HEK293 (cell line): Measurements from ENCODE around the gene PAX4.

Source experiments
- HOXC10 ChIP-seq: sonication (generic); formaldehyde crosslinking; IDR thresholded peaks from 2 replicates; pipeline ENCODE4 v1.8.1; 2023; ENCODE audit warnings: mild to moderate bottlenecking, missing genetic modification reagents
- HOXD13 ChIP-seq: sonication (generic); formaldehyde crosslinking; IDR thresholded peaks from 2 replicates; pipeline ENCODE4 v1.8.0; 2022; ENCODE audit warnings: missing genetic modification reagents, borderline replicate concordance
- IKZF3 ChIP-seq: fragments of 450-650 bp; IDR thresholded peaks from 2 replicates; pipeline ENCODE4 v1.5.0; 2018; ENCODE audit warnings: missing biosample characterization, mild to moderate bottlenecking, missing genetic modification characterization, moderate library complexity
- KLF7 ChIP-seq: fragments of 450-650 bp; formaldehyde crosslinking; IDR thresholded peaks from 2 replicates; pipeline ENCODE4 v1.5.1; 2016; ENCODE audit warnings: missing biosample characterization, missing genetic modification characterization, borderline replicate concordance
- KLF9 ChIP-seq: fragments of 450-650 bp; formaldehyde crosslinking; IDR thresholded peaks from 2 replicates; pipeline ENCODE4 v1.5.1; 2016; ENCODE audit warnings: missing biosample characterization, missing genetic modification characterization, low read depth
- MEIS1 ChIP-seq: sonication (generic); formaldehyde crosslinking; IDR thresholded peaks from 2 replicates; pipeline ENCODE4 v1.8.1; 2022; ENCODE audit warnings: missing genetic modification reagents, mild to moderate bottlenecking, borderline replicate concordance
- SCRT2 ChIP-seq: fragments of 450-650 bp; formaldehyde crosslinking; IDR thresholded peaks from 2 replicates; pipeline ENCODE4 v1.5.1; 2016; ENCODE audit warnings: missing biosample characterization, missing genetic modification characterization
- TRIM28 ChIP-seq: IDR thresholded peaks from 2 replicates; pipeline ENCODE4 v1.6.1; 2011; ENCODE audit warnings: low read length, control low read depth, borderline replicate concordance
- WT1 ChIP-seq: fragments of 450-650 bp; formaldehyde crosslinking; IDR thresholded peaks from 2 replicates; pipeline ENCODE4 v1.5.1; 2016; ENCODE audit warnings: missing biosample characterization, missing genetic modification characterization
- YY1 ChIP-seq: fragments of 450-650 bp; formaldehyde crosslinking; IDR thresholded peaks from 2 replicates; pipeline ENCODE4 v1.5.1; 2018; ENCODE audit warnings: missing biosample characterization, missing genetic modification characterization
- ZBTB48 ChIP-seq: fragments of 450-650 bp; formaldehyde crosslinking; IDR thresholded peaks from 2 replicates; pipeline ENCODE4 v1.5.1; 2016; ENCODE audit warnings: missing biosample characterization, missing genetic modification characterization
- ZFHX2 ChIP-seq: fragments of 450-650 bp; formaldehyde crosslinking; conservative IDR thresholded peaks from 2 replicates; pipeline ENCODE4 v1.5.1; 2016; ENCODE audit warnings: missing biosample characterization, missing genetic modification characterization
- ZIC2 ChIP-seq: fragments of 450-650 bp; formaldehyde crosslinking; IDR thresholded peaks from 2 replicates; pipeline ENCODE4 v1.5.1; 2016; ENCODE audit warnings: missing biosample characterization, missing genetic modification characterization
- ZNF114 ChIP-seq: fragments of 450-650 bp; formaldehyde crosslinking; IDR thresholded peaks from 2 replicates; pipeline ENCODE4 v1.5.0; 2017; ENCODE audit warnings: missing biosample characterization, missing genetic modification characterization
- ZNF133 ChIP-seq: fragments of 450-650 bp; formaldehyde crosslinking; IDR thresholded peaks from 2 replicates; pipeline ENCODE4 v1.5.1; 2016; ENCODE audit warnings: missing biosample characterization, missing genetic modification characterization
- ZNF146 ChIP-seq: fragments of 450-650 bp; formaldehyde crosslinking; IDR thresholded peaks from 2 replicates; pipeline ENCODE4 v1.5.1; 2016; ENCODE audit warnings: missing biosample characterization, missing genetic modification characterization
- ZNF155 ChIP-seq: fragments of 450-650 bp; formaldehyde crosslinking; IDR thresholded peaks from 2 replicates; pipeline ENCODE4 v1.5.1; 2016; ENCODE audit warnings: missing biosample characterization, missing genetic modification characterization
- ZNF174 ChIP-seq: fragments of 450-650 bp; formaldehyde crosslinking; IDR thresholded peaks from 2 replicates; pipeline ENCODE4 v1.5.0; 2017; ENCODE audit warnings: missing biosample characterization, mild to moderate bottlenecking, missing genetic modification characterization
- ZNF239 ChIP-seq: fragments of 450-650 bp; formaldehyde crosslinking; IDR thresholded peaks from 2 replicates; pipeline ENCODE4 v1.5.1; 2016; ENCODE audit warnings: missing biosample characterization, missing genetic modification characterization
- ZNF274 ChIP-seq, 2 experiments: fragments of 200-500 bp in 1 of 2; fragments of 450-650 bp in 1 of 2; sonication (Bioruptor generic) in 1 of 2; formaldehyde crosslinking in 1 of 2; IDR thresholded peaks; 2 replicates each; pipeline versions ENCODE4 v1.5.1 to v1.6.1; 2014 to 2016; ENCODE audit warnings: borderline replicate concordance in 1 of 2, inconsistent platforms in 1 of 2, low read length in 1 of 2, missing biosample characterization in 1 of 2, missing genetic modification characterization in 1 of 2
- ZNF324 ChIP-seq: fragments of 450-650 bp; formaldehyde crosslinking; IDR thresholded peaks from 2 replicates; pipeline ENCODE4 v1.5.1; 2016; ENCODE audit warnings: missing biosample characterization, missing genetic modification characterization
- ZNF37A ChIP-seq: fragments of 450-650 bp; IDR thresholded peaks from 2 replicates; pipeline ENCODE4 v1.5.1; 2018; ENCODE audit warnings: missing biosample characterization, missing genetic modification characterization
- ZNF433 ChIP-seq: fragments of 450-650 bp; formaldehyde crosslinking; IDR thresholded peaks from 2 replicates; pipeline ENCODE4 v1.5.1; 2016; ENCODE audit warnings: missing biosample characterization, missing genetic modification characterization, low read depth
- ZNF514 ChIP-seq: fragments of 450-650 bp; formaldehyde crosslinking; IDR thresholded peaks from 2 replicates; pipeline ENCODE4 v1.5.1; 2016; ENCODE audit warnings: missing biosample characterization, missing genetic modification characterization
- ZNF521 ChIP-seq: fragments of 450-650 bp; formaldehyde crosslinking; IDR thresholded peaks from 2 replicates; pipeline ENCODE4 v1.5.1; 2017; ENCODE audit warnings: missing biosample characterization, mild to moderate bottlenecking, missing genetic modification characterization
- ZNF555 ChIP-seq: fragments of 450-650 bp; formaldehyde crosslinking; conservative IDR thresholded peaks from 2 replicates; pipeline ENCODE4 v1.5.1; 2017; ENCODE audit warnings: missing biosample characterization, mild to moderate bottlenecking, missing genetic modification characterization, inconsistent platforms
- ZNF658 ChIP-seq: fragments of 450-650 bp; formaldehyde crosslinking; IDR thresholded peaks from 2 replicates; pipeline ENCODE4; 2016; ENCODE audit warnings: missing biosample characterization, missing genetic modification characterization
- ZNF660 ChIP-seq: fragments of 450-650 bp; IDR thresholded peaks from 2 replicates; pipeline ENCODE4 v1.5.1; 2018; ENCODE audit warnings: missing biosample characterization, mild to moderate bottlenecking, missing genetic modification characterization
- ZNF747 ChIP-seq: fragments of 450-650 bp; formaldehyde crosslinking; IDR thresholded peaks from 2 replicates; pipeline ENCODE4 v1.5.1; 2016; ENCODE audit warnings: missing biosample characterization, missing genetic modification characterization
- ZNF843 ChIP-seq: fragments of 450-650 bp; formaldehyde crosslinking; IDR thresholded peaks from 2 replicates; pipeline ENCODE4 v1.5.1; 2016; ENCODE audit warnings: missing biosample characterization, missing genetic modification characterization
- ZSCAN16 ChIP-seq: fragments of 450-650 bp; formaldehyde crosslinking; IDR thresholded peaks from 2 replicates; pipeline ENCODE4 v1.5.1; 2016; ENCODE audit warnings: missing biosample characterization, missing genetic modification characterization
- TF ChIP-seq, protein P1 (sequence below): fragments of 450-650 bp; formaldehyde crosslinking; IDR thresholded peaks from 2 replicates; pipeline ENCODE4 v1.5.1; 2016; ENCODE audit warnings: missing biosample characterization, missing genetic modification characterization
- TF ChIP-seq, protein P2 (sequence below): fragments of 450-650 bp; formaldehyde crosslinking; IDR thresholded peaks from 2 replicates; pipeline ENCODE4 v1.5.1; 2016; ENCODE audit warnings: missing biosample characterization, missing genetic modification characterization, low read depth
- TF ChIP-seq, protein P3 (sequence below): fragments of 450-650 bp; formaldehyde crosslinking; IDR thresholded peaks from 2 replicates; pipeline ENCODE4 v1.5.1; 2016; ENCODE audit warnings: missing biosample characterization, missing genetic modification characterization

PAX4 gene

DNA sequence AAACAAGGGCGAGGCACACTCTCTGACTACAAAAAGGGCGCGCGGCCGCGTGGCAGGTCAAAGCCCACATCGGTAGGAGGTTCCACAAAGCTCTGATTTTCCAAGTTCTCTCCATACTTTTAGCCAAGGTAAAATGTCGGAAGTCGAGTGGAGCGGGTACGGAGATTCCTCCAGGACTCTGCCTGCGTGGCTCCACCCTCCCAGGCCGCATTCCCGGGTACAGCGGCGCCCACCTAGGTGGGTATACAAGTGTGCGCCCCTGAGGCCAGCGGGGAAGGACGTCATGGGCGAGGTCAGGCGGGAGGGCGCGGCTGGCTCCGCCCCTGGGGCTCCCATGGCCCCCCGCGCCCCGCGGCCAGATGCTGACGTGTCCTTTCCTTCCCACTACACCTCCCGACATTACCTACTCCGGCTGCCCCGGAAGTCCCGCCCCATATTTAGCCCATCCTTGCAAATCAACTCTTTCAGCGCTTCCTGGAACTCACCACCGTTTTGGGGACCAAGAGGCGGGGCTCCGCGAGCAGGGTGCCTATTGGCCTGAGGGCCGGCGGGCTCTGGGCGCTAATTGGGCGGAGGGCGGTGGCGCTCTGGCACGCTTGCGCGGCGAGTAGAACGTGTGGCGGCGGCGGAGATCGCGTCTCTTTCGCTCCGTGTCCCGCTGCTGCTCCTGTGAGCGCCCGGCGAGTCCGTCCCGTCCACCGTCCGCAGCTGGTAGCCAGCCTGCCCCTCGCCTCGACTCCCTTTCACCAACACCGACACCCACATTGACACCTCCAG is 33.8 kb upstream of the PAX4 start, which contains the start of gene SND1 (continued):
- TF ChIP-seq ZNF37A (tag by site-specific recombination) (no peak), ZFHX2 (tag by site-specific recombination) (peak; percentile 61), ZNF521 (tag by site-specific recombination) (no peak), ZNF133 (tag by site-specific recombination) (no peak), ZNF239 (no peak), ZNF155 (tag by site-specific recombination) (no peak), ZSCAN16 (tag by site-specific recombination) (no peak), ZNF514 (no peak), ZNF843 (tag by site-specific recombination) (peak; percentile 56), ZNF146 (tag by site-specific recombination) (no peak), ZNF114 (tag by site-specific recombination) (no peak), IKZF3 (tag by site-specific recombination) (peak; percentile 89), KLF7 (tag by site-specific recombination) (peak; percentile 94), SCRT2 (tag by site-specific recombination) (no peak), MEIS1 (no peak), ZBTB48 (no peak; the same call in 1 of the 2 replicates), ZNF324 (0 out of 2 replicates have a peak, but pooled peaks have one; percentile 69), WT1 (tag by site-specific recombination) (0 out of 2 replicates have a peak, but pooled peaks have one; percentile 7), ZNF747 (tag by site-specific recombination) (no peak), ZIC2 (tag by site-specific recombination) (peak; percentile 89), ZNF274 (IDR thresholded peaks at IDR 0.05; ENCODE audit: low read length) (no peak), ZNF274 (tag by site-specific recombination; IDR thresholded peaks at IDR 0.05; ENCODE audit: borderline replicate concordance) (no peak), HOXC10 (CRISPR knock-in tag) (no peak), KLF9 (tag by site-specific recombination) (peak; percentile 70; the same call in 1 of the 2 replicates), ZNF555 (tag by site-specific recombination) (no peak), ZNF660 (tag by site-specific recombination) (peak; percentile 61), TRIM28 (no peak), ZNF174 (tag by site-specific recombination) (no peak), HOXD13 (CRISPR knock-in tag) (no peak), YY1 (tag by site-specific recombination) (peak; percentile 64; the same call in 1 of the 2 replicates), ZNF433 (tag by site-specific recombination) (no peak), ZNF658 (tag by site-specific recombination) (no peak)
- TF ChIP-seq, protein P1, sequence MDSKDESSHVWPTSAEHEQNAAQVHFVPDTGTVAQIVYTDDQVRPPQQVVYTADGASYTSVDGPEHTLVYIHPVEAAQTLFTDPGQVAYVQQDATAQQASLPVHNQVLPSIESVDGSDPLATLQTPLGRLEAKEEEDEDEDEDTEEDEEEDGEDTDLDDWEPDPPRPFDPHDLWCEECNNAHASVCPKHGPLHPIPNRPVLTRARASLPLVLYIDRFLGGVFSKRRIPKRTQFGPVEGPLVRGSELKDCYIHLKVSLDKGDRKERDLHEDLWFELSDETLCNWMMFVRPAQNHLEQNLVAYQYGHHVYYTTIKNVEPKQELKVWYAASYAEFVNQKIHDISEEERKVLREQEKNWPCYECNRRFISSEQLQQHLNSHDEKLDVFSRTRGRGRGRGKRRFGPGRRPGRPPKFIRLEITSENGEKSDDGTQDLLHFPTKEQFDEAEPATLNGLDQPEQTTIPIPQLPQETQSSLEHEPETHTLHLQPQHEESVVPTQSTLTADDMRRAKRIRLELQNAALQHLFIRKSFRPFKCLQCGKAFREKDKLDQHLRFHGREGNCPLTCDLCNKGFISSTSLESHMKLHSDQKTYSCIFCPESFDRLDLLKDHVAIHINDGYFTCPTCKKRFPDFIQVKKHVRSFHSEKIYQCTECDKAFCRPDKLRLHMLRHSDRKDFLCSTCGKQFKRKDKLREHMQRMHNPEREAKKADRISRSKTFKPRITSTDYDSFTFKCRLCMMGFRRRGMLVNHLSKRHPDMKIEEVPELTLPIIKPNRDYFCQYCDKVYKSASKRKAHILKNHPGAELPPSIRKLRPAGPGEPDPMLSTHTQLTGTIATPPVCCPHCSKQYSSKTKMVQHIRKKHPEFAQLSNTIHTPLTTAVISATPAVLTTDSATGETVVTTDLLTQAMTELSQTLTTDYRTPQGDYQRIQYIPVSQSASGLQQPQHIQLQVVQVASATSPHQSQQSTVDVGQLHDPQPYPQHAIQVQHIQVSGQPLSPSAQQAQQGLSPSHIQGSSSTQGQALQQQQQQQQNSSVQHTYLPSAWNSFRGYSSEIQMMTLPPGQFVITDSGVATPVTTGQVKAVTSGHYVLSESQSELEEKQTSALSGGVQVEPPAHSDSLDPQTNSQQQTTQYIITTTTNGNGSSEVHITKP (tag by site-specific recombination), result peak; percentile 82; the same call in 1 of the 2 replicates
- TF ChIP-seq, protein P2, sequence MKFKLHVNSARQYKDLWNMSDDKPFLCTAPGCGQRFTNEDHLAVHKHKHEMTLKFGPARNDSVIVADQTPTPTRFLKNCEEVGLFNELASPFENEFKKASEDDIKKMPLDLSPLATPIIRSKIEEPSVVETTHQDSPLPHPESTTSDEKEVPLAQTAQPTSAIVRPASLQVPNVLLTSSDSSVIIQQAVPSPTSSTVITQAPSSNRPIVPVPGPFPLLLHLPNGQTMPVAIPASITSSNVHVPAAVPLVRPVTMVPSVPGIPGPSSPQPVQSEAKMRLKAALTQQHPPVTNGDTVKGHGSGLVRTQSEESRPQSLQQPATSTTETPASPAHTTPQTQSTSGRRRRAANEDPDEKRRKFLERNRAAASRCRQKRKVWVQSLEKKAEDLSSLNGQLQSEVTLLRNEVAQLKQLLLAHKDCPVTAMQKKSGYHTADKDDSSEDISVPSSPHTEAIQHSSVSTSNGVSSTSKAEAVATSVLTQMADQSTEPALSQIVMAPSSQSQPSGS, result peak; percentile 75
- TF ChIP-seq, protein P3, sequence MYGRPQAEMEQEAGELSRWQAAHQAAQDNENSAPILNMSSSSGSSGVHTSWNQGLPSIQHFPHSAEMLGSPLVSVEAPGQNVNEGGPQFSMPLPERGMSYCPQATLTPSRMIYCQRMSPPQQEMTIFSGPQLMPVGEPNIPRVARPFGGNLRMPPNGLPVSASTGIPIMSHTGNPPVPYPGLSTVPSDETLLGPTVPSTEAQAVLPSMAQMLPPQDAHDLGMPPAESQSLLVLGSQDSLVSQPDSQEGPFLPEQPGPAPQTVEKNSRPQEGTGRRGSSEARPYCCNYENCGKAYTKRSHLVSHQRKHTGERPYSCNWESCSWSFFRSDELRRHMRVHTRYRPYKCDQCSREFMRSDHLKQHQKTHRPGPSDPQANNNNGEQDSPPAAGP, result 0 out of 2 replicates have a peak, but pooled peaks have one; percentile 35
